ENCODE measurements around the gene DNM1L. TPM values are rescaled to one million over a fixed set of nuclear protein-coding genes. Genes with fewer than 3 reads are reported as not detected.

DNM1L gene
- polyA plus RNA-seq, 2 of the 4 experiments (the other 2 are of a cell fraction) = 67.0 to 121 TPM

GRCh38 chr12:32651151-32651955 is 27.7 kb upstream of the DNM1L start:
- H3K27ac ChIP-seq = no peak overlapping the region
- WGBS (ENCODE audit: missing lambda C conversion rate) = 82% methylated on average over 5 of the region's 5 CpGs
- no peaks in the 10 kb centered on the region for H3K9me3 ChIP-seq
- no peak for FAIRE-seq
- no peak overlapping the region for H3K4me3 ChIP-seq
- ChIA-PET CTCF (interaction anchor here (1.1 kb wide), 1 partner anchor 286 kb away, joined by 3 read pairs; no protein-coding TSS in a partner anchor), POLR2A (no interaction called here)
- H3K4me1 ChIP-seq = no peaks in the 10 kb centered on the region
- no peak for TF ChIP-seq EHMT2 (IDR thresholded peaks at IDR 0.05; ENCODE audit: low read depth)
- no peak for TF ChIP-seq ZFP36 (IDR thresholded peaks at IDR 0.05; ENCODE audit: borderline replicate concordance, partially characterized antibody)
- no peak for TF ChIP-seq CHD4 (IDR thresholded peaks at IDR 0.05; ENCODE audit: borderline replicate concordance)
- TF ChIP-seq GATA3 (IDR thresholded peaks at IDR 0.05; ENCODE audit: borderline replicate concordance) = no peak
- no peak for TF ChIP-seq PBX3 (IDR thresholded peaks at IDR 0.05)
- TF ChIP-seq E2F6 (IDR thresholded peaks at IDR 0.05; ENCODE audit: borderline replicate concordance, low read depth) = no peak
- TF ChIP-seq FOSB (CRISPR knock-in tag; IDR thresholded peaks at IDR 0.05) = no peak
- no peak for TF ChIP-seq MAX (IDR thresholded peaks at IDR 0.05)
- no peak for TF ChIP-seq CEBPB (IDR thresholded peaks at IDR 0.05)
- no peak for TF ChIP-seq ZSCAN20 (CRISPR knock-in tag; IDR thresholded peaks at IDR 0.05)
- TF ChIP-seq RARB (CRISPR knock-in tag; IDR thresholded peaks at IDR 0.05) = no peak
- no peak for TF ChIP-seq KDM1A (IDR thresholded peaks at IDR 0.05; ENCODE audit: low read depth)
- TF ChIP-seq CBX2 (IDR thresholded peaks at IDR 0.05; ENCODE audit: borderline replicate concordance, low read depth) = no peak
- TF ChIP-seq BHLHE40 (IDR thresholded peaks at IDR 0.05; ENCODE audit: low read depth, low read length) = no peak
- TF ChIP-seq ZNF302 (CRISPR knock-in tag; IDR thresholded peaks at IDR 0.05) = no peak
- TF ChIP-seq PHF8 (IDR thresholded peaks at IDR 0.05; ENCODE audit: borderline replicate concordance, low read depth) = no peak
- TF ChIP-seq HEYL (CRISPR knock-in tag; IDR thresholded peaks at IDR 0.05) = no peak
- no peak for ATAC-seq
- no peak overlapping the region for H3K4me2 ChIP-seq
- DNase-seq (ENCODE audit: low read depth in 1 of 2, low spot score in 1 of 2) = no peak

GRCh38 chr12:32651956-32652210 is 27.2 kb upstream of the DNM1L start:
- FAIRE-seq (no peak), ATAC-seq (no peak), DNase-seq (ENCODE audit: low read depth in 1 of 2, low spot score in 1 of 2) (no peak)
- CTCF ChIA-PET = interaction anchor here (1.1 kb wide), 1 partner anchor 286 kb away, joined by 3 read pairs; no protein-coding TSS in a partner anchor
- H3K27ac ChIP-seq = no peak overlapping the region
- TF ChIP-seq TFCP2L1 (CRISPR knock-in tag; IDR thresholded peaks at IDR 0.05) (no peak), MYC (IDR thresholded peaks at IDR 0.05; ENCODE audit: borderline replicate concordance, low read length) (no peak), RAD21 (conservative IDR thresholded peaks at IDR 0.05 in 1 of 2, IDR thresholded peaks at IDR 0.05 in 1 of 2) (no peak), HOXB13 (CRISPR knock-in tag; IDR thresholded peaks at IDR 0.05; ENCODE audit: low read depth) (no peak), GATA3 (IDR thresholded peaks at IDR 0.05; ENCODE audit: borderline replicate concordance) (no peak), PHF8 (IDR thresholded peaks at IDR 0.05; ENCODE audit: borderline replicate concordance, low read depth) (no peak), RNF2 (IDR thresholded peaks at IDR 0.05; ENCODE audit: borderline replicate concordance, low read depth) (no peak), BHLHE40 (IDR thresholded peaks at IDR 0.05; ENCODE audit: low read depth, low read length) (no peak), SREBF2 (IDR thresholded peaks at IDR 0.05) (no peak), HOXB5 (CRISPR knock-in tag; IDR thresholded peaks at IDR 0.05) (no peak), EHMT2 (IDR thresholded peaks at IDR 0.05; ENCODE audit: low read depth) (no peak)
- WGBS (ENCODE audit: missing lambda C conversion rate) = 89% methylated on average over 4 of the region's 4 CpGs
- POLR2A ChIA-PET = no interaction called here
- no peak overlapping the region for H3K4me3 ChIP-seq
- H3K4me2 ChIP-seq = no peak overlapping the region
- no peaks in the 10 kb centered on the region for H3K4me1 ChIP-seq
- no peaks in the 10 kb centered on the region for H3K9me3 ChIP-seq

All from A549 (cell line).